Measurements from ENCODE around the gene NACA2. TPM values are rescaled to one million over a fixed set of nuclear protein-coding genes. Genes with fewer than 3 reads are reported as not detected.

Gene NACA2
- total RNA-seq, 1 experiment from 2014 or later: not detected

GRCh38 chr17:61638087-61638486 lies 47.1 kb upstream of the NACA2 start:
- intact Hi-C loops (cut with micrococcal nuclease): loop anchor here (5.0 to 10.0 kb wide), 2 partner anchors 429 to 587 kb away; partner anchors contain the start of gene MED13
- Histone ChIP-seq H4K20me1 (ENCODE audit: insufficient read depth) (no peaks in the 10 kb centered on the region), H3K9ac (ENCODE audit: low read length) (no peak overlapping the region), H3K79me2 (ENCODE audit: insufficient read depth, low read length) (no peaks in the 10 kb centered on the region), H3K4me3 (replicated peaks in 1 of 2; ENCODE audit: low read depth in 1 of 2, low read length in 2 of 2) (no peak overlapping the region), H3K9me3 (ENCODE audit: control insufficient read depth in 1 of 2, insufficient read depth in 1 of 2, low read depth in 1 of 2, low read length in 2 of 2) (0 out of 4 replicates have a peak, but pooled peaks cover 0 to 3% of the 10 kb centered on the region in 2 experiments), H3K4me1 (ENCODE audit: control insufficient read depth in 1 of 2, insufficient read depth in 2 of 2, low read length in 2 of 2) (no peaks in the 10 kb centered on the region), H3K4me2 (ENCODE audit: low read length) (no peak overlapping the region), H3K27me3 (ENCODE audit: insufficient read depth, low read length) (no peaks in the 10 kb centered on the region), H3K27ac (ENCODE audit: low read depth, low read length) (no peak overlapping the region), H3K36me3 (ENCODE audit: control insufficient read depth in 1 of 2, insufficient read depth in 2 of 2, low read length in 2 of 2) (no peaks in the 10 kb centered on the region), H2AFZ (ENCODE audit: low read depth, low read length, poor library complexity, severe bottlenecking) (no peak overlapping the region), H3K9me2 (ENCODE audit: insufficient read depth) (no peaks in the 10 kb centered on the region)
- POLR2A ChIA-PET: no interaction called here
- ATAC-seq (no peak), DNase-seq (ENCODE audit: low read depth, low spot score) (no peak)
- CTCF ChIA-PET: interaction anchor here (1.6 to 2.0 kb wide), 2 partner anchors 199 to 471 kb away, joined by 3 to 6 read pairs; no protein-coding TSS in a partner anchor
- TF ChIP-seq EZH2phosphoT487 (IDR thresholded peaks at IDR 0.05; ENCODE audit: borderline replicate concordance) (no peak), SIN3A (IDR thresholded peaks at IDR 0.05; ENCODE audit: low read depth) (no peak), ZBTB33 (IDR thresholded peaks at IDR 0.05; ENCODE audit: extremely low read depth, insufficient replicate concordance, low read length) (no peak), EZH2 (IDR thresholded peaks at IDR 0.05) (no peak), ZNF274 (IDR thresholded peaks at IDR 0.05; ENCODE audit: low read depth, low read length) (no peak), FOSL1 (IDR thresholded peaks at IDR 0.05; ENCODE audit: low read depth) (no peak), RAD21 (IDR thresholded peaks at IDR 0.05; ENCODE audit: low read depth) (no peak), JUND (IDR thresholded peaks at IDR 0.05) (no peak), REST (IDR thresholded peaks at IDR 0.05; ENCODE audit: low read depth) (no peak), ZFX (IDR thresholded peaks at IDR 0.05) (no peak), CBX3 (IDR thresholded peaks at IDR 0.05; ENCODE audit: low read depth) (no peak), POLR2A (IDR thresholded peaks at IDR 0.05; ENCODE audit: borderline replicate concordance, extremely low read depth, insufficient read depth, insufficient read length) (no peak), ELF1 (IDR thresholded peaks at IDR 0.05; ENCODE audit: borderline replicate concordance, low read depth) (no peak), EGR1 (IDR thresholded peaks at IDR 0.05; ENCODE audit: low read depth) (no peak), MAX (IDR thresholded peaks at IDR 0.05) (no peak), SRF (IDR thresholded peaks at IDR 0.05; ENCODE audit: low read depth) (no peak), TCF7L2 (IDR thresholded peaks at IDR 0.05; ENCODE audit: borderline replicate concordance, extremely low read depth, insufficient read depth, insufficient read length) (no peak), YY1 (IDR thresholded peaks at IDR 0.05; ENCODE audit: extremely low read depth, insufficient replicate concordance, low read depth, low read length) (no peak), CEBPB (IDR thresholded peaks at IDR 0.05; ENCODE audit: low read depth) (no peak), CTCF (IDR thresholded peaks at IDR 0.05 in 2 of 3, conservative IDR thresholded peaks at IDR 0.05 in 1 of 3; ENCODE audit: borderline replicate concordance in 1 of 3, insufficient read depth in 1 of 3, low read depth in 2 of 3, low read length in 2 of 3) (no peak)
- RAD21 ChIA-PET (ENCODE audit: low non-redundant PET in 1 of 2, low total read pairs in 2 of 2, uncharacterized antibody in 2 of 2, unreplicated experiment in 2 of 2): no interaction called here
- BruUV-seq (replicated peaks): no TSS peak
